ENCODE data around the gene ASTN2.

- TF ChIP-seq CTCF (IDR thresholded peaks at IDR 0.05; ENCODE audit: low read depth, low read length, poor library complexity, severe bottlenecking) (no peak), EZH2phosphoT487 (IDR thresholded peaks at IDR 0.05; ENCODE audit: borderline replicate concordance, low read length) (no peak)
These were observed 1010.6 kb downstream of the ASTN2 start for GRCh38 chr9:116404228-116404627.

Data from DOHH2 (cell line).